K562 (cell line): ENCODE measurements around the gene ZBTB42.

Experiments
- ZFP1 ChIP-seq: fragments of 450-650 bp; formaldehyde crosslinking; IDR thresholded peaks from 2 replicates; pipeline ENCODE4 v1.4.0; 2020; ENCODE audit warnings: mild to moderate bottlenecking, mixed read lengths
- TF ChIP-seq, protein P1 (sequence below), 3 experiments: IDR thresholded peaks in 2 of 3; conservative IDR thresholded peaks in 1 of 3; 2 replicates each; pipeline ENCODE4 v1.5.1; 2011 to 2012; ENCODE audit warnings: low read length in 3 of 3, mild to moderate bottlenecking in 3 of 3, control low read depth in 2 of 3, improper control_type of control experiment in 1 of 3, inconsistent platforms in 1 of 3, low read depth in 1 of 3, mixed read lengths in 1 of 3, moderate library complexity in 1 of 3; ENCODE audit not compliant: insufficient read depth in 2 of 3

- TF ChIP-seq ZFP1 (CRISPR knock-in tag) = no peak
- TF ChIP-seq, protein P1, sequence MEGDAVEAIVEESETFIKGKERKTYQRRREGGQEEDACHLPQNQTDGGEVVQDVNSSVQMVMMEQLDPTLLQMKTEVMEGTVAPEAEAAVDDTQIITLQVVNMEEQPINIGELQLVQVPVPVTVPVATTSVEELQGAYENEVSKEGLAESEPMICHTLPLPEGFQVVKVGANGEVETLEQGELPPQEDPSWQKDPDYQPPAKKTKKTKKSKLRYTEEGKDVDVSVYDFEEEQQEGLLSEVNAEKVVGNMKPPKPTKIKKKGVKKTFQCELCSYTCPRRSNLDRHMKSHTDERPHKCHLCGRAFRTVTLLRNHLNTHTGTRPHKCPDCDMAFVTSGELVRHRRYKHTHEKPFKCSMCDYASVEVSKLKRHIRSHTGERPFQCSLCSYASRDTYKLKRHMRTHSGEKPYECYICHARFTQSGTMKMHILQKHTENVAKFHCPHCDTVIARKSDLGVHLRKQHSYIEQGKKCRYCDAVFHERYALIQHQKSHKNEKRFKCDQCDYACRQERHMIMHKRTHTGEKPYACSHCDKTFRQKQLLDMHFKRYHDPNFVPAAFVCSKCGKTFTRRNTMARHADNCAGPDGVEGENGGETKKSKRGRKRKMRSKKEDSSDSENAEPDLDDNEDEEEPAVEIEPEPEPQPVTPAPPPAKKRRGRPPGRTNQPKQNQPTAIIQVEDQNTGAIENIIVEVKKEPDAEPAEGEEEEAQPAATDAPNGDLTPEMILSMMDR (IDR thresholded peaks at IDR 0.05 in 2 of 3, conservative IDR thresholded peaks at IDR 0.05 in 1 of 3; ENCODE audit: insufficient read depth in 2 of 3, low read depth in 1 of 3, low read length in 3 of 3) = no peak
These were observed 7.3 kb upstream of the ZBTB42 start for GRCh38 chr14:104793703-104793959.
